Neural cell (in vitro differentiated cells): ENCODE measurements around the gene SMPD3.

ENCODE experiments used
- CTCF ChIP-seq: fragments of 450-650 bp; IDR thresholded peaks from 2 replicates; pipeline ENCODE4 v1.5.1; 2014; ENCODE audit warnings: antibody characterized with exemption, mild to moderate bottlenecking, moderate library complexity; ENCODE audit not compliant: poor library complexity, severe bottlenecking
- EP300 ChIP-seq: fragments of 450-650 bp; conservative IDR thresholded peaks from 2 replicates; pipeline ENCODE4 v1.6.1; 2014; ENCODE audit warnings: antibody characterized with exemption, mild to moderate bottlenecking, moderate library complexity; ENCODE audit not compliant: poor library complexity, severe bottlenecking
- MXI1 ChIP-seq: fragments of 450-650 bp; conservative IDR thresholded peaks from 2 replicates; pipeline ENCODE4 v1.6.1; 2014; ENCODE audit warnings: antibody characterized with exemption, mild to moderate bottlenecking; ENCODE audit not compliant: poor library complexity, severe bottlenecking
- POLR2AphosphoS5 ChIP-seq: IDR thresholded peaks from 2 replicates; pipeline ENCODE4 v1.6.1; 2012
- REST ChIP-seq: IDR thresholded peaks from 2 replicates; pipeline ENCODE4 v1.6.1; 2012; ENCODE audit warnings: borderline replicate concordance
- TAF1 ChIP-seq: IDR thresholded peaks from 2 replicates; pipeline ENCODE4 v1.6.1; 2012; ENCODE audit warnings: low read depth

GRCh38 chr16:68459457-68459856 lies 11.1 kb upstream of the SMPD3 start:
- TF ChIP-seq EP300 (no peak), CTCF (no peak), POLR2AphosphoS5 (no peak), MXI1 (no peak), REST (no peak), TAF1 (no peak)
